Activated gamma-delta T cell treated with anti-CD3 and anti-CD28 coated beads, Interleukin-2, amount 50 U/mL, for 16 hours (primary cell): ENCODE measurements around the gene FAM53B.

Experiments used
- DNase-seq: peaks from one replicate; pipeline ENCODE4 v3.0.0-alpha.2; 2020; ENCODE audit warnings: low read depth

FAM53B gene

DNA sequence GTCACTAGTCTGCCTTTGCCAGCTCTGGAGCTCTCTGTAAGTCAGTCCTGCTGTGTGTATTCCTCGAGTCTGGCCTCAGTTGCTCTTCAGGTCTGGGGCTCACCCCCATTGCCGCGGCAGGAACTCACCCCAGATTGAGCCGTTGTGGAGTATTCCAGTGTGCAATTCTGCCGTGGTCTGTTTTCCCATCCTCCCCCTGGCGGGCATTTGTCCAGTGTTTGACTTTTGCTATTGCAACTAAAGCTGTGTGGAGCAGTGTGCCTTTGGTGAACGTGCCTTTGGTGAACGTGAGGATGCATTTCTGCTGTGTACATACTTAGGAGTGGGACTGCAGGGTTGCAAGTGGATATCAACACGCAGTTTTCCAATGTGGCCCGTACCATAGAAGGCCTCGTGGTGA, 134.5 kb downstream of the FAM53B start:
- no peak for DNase-seq

DNA sequence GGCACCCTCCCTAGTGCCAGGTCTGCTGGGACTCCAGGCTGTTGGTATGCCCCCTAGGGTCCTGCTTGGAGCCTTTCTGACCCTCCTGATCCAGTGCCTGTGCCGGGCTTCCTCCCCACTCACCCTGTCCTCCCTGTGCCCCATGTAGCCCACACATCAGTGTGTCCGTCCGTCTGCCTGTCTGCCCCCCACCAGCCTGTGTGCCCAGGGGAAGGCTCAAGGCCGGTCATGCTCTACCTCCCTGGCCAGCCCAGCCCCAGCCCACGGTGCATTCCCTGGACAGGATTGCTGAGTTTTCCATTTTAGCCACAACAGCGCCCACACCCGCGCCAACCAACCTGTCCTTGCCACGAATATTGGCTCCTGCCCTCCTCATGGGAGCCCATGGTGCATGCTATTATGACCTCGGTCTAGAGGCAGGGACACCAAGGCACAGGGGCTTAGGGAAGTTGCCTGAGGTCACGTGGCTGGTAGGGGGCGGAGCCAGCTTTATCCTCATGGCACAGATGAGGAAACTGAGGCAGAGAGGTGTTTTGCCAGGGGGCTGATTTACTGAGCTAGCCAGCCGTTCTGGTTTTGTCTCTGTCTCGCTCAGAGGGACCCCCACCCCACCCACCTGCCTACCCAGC, 136.0 kb downstream of the FAM53B start:
- no peak for DNase-seq

DNA sequence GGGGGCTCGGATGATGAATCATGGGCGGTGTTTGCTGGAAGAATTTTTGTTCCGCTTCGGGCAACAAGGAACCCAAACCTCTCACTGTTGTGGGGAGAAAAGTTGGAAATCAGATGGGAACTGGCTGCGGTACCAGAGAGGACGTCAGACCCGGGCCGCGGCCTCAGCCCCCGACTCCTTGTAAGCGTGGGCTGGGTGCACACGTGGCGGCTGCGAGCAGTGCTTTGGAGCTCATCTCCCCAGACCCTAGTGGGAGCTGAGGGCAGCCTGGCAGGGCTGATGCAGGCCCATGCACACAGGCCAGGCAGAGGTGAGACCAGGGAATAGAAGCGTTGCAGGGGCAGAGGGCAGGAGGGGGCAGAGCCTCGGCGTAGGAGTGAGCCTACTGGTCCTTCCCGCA, 136.5 kb downstream of the FAM53B start:
- DNase-seq = no peak

DNA sequence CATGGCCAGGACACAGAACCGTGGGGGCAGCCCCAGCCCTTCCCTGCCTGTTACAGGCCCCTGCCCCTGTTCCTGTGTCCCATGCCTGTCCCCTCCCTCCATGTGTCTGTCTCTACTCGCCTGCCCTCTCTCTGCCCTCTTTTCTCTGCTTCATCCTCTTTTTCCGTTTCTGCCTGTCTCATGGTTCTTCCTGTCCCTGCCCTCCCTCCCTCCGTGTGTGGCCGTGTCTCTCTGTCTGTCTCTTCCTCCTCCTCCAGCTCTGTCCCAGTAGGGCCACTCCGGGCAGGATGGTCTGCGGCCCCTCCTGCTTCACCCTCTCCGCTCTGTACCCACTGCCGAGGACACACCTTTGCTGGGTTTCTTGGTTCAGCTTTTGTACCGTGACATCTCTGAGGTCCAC, 137.4 kb downstream of the FAM53B start:
- DNase-seq = no peak

DNA sequence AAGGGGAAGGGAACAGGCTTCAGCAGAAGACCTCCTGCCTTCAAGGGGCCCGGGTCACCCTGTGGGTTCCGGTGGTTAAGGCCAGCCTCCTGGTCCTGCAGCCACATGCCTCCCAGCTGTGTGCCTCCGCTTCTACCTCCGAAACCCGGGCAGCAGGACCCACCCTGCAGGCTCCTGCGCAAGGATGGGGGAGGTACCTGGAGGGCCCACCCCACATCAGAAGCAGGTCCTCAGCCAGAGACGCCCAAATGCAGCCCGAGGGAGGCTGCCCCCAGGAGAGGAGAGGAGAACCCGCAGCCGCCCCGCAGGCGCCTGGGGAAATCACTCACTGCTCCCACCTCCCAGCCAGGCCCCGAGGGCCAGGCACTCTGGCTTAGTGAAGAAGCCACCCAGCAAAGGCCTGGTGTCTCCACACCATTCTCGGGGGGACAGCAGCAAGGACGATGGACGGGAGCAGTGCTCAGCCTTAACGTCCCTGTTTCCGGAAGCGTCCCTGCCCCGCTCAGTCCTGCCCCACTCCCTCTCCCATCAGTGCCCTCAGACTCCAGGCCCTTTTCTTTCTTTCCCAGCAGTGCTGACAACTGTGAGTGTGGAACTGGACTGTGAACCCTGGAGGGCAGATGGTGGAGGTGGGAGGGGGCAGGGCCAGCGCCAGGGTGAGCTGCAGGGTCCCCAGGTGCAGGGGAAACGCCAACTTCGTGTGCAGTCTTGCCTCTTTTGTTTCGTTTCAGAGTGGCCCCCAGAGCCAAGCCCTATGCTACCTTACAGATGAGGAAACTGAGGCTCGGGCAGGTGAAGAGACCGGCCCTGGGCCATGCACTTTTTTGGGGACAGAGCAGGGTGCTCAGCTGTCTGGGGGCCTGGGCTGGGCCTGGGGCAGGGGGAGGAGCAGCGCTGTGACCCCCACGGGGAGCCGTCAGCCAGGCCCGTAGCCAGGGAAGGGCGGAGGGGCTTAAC, 138.0 kb downstream of the FAM53B start:
- DNase-seq = no peak

DNA sequence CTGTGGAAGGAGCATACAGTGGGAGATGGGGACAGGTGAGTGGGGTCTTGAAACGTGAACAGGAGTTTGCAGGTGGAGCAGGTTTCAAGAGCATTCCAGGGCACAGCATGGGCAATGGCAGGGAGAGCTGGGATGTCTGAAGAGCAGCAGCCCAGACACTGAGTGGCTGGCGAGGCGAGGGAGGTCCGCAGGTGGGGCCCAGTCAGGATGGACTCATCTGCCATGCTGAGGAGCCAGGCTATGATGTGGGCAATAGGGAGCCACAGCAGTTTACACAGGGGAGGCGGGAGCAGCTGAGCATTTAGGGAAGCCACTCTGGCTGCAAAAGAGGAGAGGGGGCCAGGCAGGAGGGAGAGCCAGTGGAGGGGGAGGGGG, 138.7 kb downstream of the FAM53B start:
- no peak for DNase-seq

DNA sequence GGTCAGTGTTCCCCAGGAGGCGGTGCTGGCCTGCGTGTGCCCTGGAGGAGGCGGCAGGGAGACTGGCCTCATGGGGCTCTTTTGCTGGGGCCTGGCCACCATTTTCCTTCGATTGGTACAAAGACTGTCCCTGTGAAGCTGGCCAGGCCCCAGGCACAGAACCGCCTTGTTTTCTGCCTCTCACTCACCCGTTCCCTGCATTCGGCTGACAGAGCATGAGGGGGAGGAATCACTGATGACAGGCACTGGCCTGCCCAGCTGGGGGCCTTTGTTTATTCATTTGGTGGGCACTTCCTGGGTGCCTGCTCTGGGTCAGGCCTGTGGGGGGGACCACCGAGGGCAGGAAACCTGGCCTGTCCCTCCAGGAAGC, 139.2 kb downstream of the FAM53B start:
- no peak for DNase-seq

DNA sequence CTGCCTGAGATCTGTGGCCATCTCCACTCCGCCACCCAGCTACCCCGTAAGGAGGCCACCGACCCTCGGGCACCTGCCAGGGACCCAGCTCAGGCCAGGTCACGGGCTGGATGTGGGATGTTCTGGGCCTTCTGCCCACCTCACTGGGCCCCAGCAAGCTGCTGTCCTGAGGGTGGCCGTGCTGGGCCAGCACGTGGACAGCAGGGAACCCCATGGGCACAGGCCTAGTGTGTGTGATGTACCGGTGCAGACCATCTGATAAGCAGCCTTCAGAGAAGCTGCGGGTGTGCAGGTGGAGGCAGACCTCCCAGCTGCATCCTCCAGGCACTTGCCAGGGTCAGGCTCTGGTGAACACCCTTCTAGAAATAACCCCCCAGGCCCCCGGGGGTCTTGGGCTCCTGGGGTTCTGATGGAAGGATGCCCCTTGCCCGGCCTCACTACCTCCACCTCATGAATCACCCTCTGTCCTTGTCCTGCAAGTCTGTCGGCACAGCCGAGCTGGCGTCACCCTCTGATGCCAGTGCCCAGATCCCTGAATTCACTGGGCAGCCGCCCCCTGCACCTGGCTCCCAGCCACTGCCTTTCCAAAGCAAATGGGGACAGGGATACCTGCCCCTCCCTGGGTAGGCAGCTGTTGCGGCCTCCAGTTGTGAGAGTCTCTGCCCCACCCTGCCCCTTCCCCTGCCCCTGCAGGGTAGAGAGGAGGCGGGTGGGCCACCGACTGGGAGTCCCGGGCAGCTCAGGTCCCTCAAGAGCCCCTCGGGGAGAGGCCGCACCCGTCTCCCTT, 139.8 kb downstream of the FAM53B start:
- DNase-seq = no peak

DNA sequence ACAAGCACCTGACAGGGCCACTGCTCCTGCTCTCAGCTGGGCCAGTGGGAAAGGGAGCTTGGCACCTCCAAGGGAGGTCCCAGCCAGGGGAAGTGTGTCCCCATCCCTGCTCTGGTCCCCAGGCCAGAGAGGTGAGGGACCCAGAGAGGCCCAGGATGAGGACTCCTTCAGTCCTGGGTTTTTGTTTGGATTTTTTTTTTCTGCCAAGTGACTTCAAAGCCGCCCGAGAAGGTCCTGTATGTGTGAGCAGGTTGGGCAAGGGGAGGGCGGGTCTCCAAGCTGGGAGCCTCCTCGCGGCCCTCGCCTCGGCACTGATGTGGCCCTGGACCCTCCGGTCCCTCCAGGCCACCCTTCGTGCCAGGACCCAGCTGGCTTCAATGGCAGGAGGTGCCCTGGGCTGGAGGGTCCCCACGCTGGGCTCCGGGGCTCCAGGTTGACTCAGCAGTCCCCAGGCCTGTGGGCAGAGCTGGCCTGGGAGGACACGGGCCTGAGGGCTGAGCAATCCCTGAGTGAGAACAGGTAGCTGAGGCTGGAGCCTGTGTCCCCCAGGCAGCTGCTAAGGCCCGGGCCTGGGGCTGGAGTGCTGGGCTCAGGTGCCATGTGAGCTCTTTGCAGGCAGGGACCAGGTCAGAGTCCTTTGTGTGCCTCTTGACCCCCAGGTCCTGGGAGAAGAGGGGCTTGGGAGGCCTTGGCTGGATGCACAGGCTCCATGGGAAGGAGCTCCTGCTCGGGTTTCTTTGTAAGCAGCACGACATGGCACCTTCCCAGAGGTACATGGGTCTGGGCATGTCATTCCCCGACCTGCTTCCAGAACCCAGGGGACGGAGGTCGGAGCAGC, 140.6 kb downstream of the FAM53B start:
- no peak for DNase-seq

DNA sequence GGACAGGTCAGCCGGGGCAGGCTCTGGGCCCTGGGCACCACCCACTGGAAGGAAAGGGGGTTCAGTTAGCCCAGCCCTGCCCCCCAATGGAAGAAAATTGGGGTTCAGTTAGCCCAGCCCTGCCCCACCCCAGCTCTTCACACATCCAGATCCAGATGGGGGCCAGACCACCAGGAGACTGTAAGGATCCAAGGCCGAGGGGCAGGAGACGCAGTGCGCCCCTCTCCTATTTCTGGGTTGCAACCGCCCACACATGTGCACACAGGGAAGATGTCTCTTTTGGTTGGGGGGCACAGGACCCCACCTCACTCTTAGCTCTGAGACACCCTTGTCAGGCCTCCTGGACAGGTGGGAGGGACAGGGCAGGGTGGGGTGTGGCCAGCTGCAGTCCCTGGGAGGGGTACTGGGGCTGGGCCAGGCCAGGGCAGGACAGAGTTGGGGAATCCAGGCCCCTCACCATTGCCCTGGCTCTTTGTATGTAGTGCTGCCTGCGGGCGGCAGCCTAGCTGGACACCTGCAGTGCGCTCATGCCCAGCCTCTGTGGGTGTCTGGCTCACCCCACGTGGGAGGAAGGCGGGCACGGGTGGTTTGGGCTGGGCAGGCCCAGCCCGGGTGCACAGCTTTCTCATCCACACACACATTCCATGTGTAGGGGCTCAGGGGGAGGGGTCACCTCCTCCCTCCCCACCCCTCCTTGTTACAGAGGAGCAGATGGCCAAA, 141.4 kb downstream of the FAM53B start:
- DNase-seq = no peak

DNA sequence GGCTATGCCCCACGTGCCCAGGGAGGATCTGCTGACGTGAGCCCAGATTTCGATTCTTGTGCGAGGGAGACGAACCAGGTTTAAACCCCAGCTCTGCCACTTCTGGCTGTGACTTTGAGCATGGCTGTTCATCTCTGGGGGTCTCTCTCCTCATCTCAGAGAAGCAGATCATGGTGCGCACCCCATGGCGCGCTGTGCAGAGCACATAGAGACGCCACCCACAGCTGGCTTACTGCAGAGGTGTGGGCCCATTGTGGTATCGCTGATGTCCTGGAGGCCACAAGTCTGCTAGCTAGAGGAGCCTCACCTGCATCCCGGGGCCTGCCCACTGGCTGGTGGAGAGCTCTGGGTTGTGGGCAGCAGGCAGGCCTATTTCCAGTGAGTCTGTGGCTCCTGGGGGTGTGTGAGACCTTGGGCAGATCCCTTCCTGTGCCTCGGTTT, 142.0 kb downstream of the FAM53B start:
- no peak for DNase-seq

DNA sequence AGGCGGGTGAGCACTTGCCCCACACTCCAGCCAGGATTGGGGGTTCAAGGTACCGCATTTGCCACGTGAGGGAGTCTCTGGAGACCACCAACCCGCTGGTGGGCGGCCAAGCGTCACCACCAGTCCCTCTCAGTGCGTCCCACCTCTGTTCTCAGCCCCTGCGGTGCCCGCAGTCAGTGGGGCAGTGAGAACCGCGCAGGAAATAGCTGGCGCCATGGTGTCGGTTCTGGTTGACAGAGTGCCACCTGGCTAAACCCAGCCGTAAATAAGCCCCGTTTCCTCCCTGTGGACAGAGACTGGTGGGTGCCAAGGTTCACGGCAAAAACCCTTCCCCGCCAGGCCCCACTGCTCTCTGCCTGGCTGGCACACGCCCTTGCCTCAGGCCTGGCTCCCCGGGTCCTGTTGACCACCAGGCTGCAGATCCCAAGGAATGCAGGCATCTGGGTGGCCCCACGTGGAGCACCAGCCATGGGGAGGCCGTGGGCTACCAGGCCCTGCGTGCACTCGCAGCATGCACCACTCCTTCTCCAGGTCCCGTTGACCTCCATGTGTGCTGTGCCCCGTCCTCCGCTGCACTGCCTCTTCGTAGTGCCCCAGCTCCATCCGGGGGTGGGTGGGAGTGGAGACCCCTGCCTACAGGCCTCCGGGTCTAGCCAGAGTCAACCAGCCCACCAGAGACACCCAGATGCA, 142.6 kb downstream of the FAM53B start:
- DNase-seq = no peak

DNA sequence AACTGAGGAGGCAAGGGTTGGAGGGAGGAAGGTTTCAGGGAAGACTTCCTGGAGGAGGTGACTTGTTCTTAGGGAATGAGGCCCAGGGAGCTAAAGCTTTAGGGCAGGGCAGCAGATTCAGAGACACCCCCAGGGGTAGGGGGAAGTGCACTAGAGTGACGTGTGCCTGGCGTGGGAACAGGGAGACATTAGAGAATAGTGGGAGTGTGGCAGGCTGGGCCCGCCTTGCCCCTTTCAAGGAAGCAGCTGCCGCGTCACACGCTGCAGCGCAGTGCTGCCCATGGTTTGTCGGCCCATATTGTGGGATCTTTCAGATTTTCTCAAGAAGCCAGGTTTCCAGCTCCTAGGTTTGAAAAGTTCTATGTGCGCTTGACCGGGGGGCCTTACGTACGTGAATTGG, 143.2 kb downstream of the FAM53B start:
- no peak for DNase-seq

DNA sequence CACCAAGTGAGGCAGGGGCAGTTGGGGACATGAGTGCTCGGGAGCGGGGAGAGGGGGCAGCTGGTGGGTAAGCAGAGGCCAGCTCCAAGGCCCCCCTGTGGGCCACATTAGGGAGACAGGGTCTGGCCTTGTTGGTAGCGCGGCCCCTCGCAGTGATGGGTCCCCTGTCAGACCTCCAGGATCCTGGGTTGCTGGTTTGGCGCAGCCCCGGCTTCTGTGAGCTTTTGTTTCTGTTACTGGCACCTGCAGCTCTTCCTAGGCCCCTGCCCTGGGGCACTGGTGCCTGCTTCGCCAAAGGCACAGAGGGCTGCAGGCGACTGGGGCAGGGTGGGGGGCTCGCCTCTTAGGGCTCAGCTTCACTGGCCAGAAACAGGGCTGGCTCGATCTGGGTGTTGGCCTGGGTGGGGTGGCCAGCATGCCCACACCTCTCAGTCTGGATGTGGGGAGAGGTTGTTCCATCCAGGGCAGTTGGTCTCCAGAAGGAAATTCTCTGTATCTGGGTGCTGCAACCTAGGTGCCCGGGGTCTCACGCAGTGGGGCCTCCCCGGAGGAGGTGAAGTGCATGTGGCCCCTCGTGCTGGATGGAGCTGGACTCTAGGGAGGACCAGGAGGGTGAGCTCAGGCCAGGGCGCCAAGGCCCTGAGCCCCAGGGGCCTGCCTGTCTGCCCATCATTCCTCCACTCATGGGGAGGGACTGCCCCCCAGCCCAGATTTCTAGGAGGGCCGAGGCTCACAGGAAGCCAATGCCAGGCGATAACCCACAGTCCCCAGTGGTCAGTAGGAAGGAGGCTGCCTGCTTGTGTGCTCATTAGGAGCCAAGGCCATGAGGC, 143.9 kb downstream of the FAM53B start:
- no peak for DNase-seq

DNA sequence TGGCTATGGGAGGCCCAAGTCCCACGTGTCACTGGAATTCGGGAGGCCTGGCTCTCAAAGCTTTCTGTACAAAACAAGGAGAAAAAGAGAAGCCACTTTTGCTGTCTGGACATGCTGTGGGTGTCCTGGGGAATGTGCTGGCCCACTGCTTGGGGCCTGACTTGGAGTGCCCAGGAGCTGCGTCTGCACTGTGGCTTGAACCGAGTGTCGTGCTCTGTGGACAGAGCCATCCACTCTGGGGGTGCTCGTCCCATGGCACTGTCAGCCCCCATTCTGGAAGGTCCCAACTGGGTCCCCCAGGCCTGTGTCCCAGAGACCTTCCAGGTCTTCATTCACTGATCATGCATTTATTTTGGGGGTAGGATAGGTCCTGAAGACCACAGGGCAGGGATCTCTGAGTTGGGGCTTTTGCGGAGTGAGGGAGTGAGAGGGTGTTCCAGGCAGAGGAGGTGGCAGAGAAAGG, 144.6 kb downstream of the FAM53B start:
- no peak for DNase-seq

DNA sequence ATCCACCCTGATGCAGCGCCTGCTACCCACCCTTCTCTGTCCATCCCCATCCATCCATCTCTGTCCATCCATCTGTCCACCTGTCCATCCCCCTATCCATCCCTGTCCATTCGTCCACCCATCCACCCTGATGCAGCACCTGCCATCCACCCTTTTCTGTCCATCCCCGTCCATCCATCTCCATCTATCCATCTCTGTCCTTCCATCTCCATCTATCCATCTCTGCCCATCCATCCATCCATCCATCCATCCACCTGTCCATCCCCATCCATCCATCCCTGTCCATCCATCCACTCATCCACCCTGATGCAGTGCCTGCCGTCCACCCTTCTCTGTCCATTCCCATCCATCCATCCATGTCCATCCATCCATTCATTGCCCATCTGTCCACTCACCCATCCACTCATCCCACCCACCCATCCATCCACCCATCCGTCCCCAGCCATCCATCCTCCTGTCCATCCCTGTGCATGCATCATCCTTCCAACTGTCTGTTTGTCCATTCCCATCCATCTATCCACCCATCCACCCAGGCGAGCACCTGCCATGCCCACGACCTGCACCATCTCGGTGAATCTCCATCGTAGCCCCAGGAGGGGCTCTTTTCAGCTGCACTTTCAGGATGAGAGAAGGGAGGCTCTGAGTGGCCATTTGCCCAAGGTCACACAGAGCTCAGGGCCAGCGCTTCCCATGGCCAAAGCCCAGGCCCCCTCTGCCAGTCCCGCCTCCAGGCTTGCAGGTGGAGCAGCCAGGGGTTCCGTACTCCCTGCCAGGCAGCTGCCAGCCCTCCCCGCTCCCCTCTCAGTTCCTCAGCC, 145.2 kb downstream of the FAM53B start:
- DNase-seq = no peak

DNA sequence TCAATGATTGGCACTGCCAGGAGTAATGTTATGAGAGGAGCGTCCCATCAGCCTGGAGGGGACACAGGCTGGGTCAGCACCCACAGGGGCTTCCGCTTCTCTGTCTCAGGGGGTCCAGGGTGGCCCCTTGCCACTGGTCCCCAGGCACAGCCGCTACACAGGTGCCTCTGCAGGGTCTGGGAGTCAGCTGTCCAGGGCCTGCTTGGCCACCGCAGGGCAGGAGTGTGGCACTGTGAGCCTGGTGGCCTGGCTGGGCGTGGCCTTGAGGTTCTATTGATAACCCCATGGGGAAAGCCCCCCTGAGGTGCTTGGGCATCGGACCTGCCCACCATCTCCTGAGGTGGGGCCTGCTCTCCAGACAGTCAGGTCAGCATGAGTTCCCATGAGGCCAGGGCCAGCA, 146.0 kb downstream of the FAM53B start:
- no peak for DNase-seq

DNA sequence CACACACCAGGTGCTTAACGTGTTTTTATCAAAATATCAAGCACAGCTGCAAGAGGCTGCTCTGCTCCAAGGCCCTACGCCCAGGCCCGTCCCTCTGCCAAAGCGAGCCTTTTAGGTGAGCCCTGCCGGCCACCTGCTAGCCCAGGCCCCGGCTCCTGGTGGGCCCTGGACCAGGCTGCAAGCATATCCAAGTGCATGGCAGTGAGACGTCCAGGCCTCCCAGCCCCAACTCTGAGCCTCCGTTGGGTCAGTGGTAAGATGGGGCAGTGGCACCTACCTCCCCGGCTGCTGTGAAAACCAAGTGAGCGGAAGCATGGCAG, 146.4 kb downstream of the FAM53B start:
- DNase-seq = no peak
